Activated T-cell treated with anti-CD3 and anti-CD28 coated beads for 1 hour (primary cell): Measurements from ENCODE around the gene DCXR.

ENCODE experiments used
- DNase-seq: peaks from one replicate; pipeline ENCODE4 v3.0.0-alpha.2; 2020; ENCODE audit warnings: low read depth

DCXR gene

GRCh38 chr17:82010575-82011525, 26.6 kb downstream of the DCXR start:
- no peak for DNase-seq

- no peak for DNase-seq
Measured at GRCh38 chr17:82009413-82009812, 28.1 kb downstream of the DCXR start.

GRCh38 chr17:82008941-82009405, 28.5 kb downstream of the DCXR start:
- no peak for DNase-seq

GRCh38 chr17:82008258-82008940, 29.1 kb downstream of the DCXR start:
- DNase-seq: no peak

GRCh38 chr17:82007495-82008257, 29.8 kb downstream of the DCXR start:
- DNase-seq: no peak

GRCh38 chr17:82007228-82007494, 30.3 kb downstream of the DCXR start:
- no peak for DNase-seq

- DNase-seq: no peak
Measured at GRCh38 chr17:82006468-82007227, 30.8 kb downstream of the DCXR start.

GRCh38 chr17:82005701-82006348, 31.7 kb downstream of the DCXR start:
- DNase-seq: no peak

- no peak for DNase-seq
Measured at GRCh38 chr17:82004517-82005455, 32.7 kb downstream of the DCXR start.

GRCh38 chr17:82003411-82004381, 33.8 kb downstream of the DCXR start:
- DNase-seq: no peak

GRCh38 chr17:82001571-82002056, 35.9 kb downstream of the DCXR start:
- no peak for DNase-seq

- DNase-seq: no peak
Measured at GRCh38 chr17:82000803-82001570, 36.5 kb downstream of the DCXR start.

GRCh38 chr17:81999976-82000802, 37.3 kb downstream of the DCXR start:
- no peak for DNase-seq

- no peak for DNase-seq
Measured at GRCh38 chr17:81999587-81999975, 37.9 kb downstream of the DCXR start.

GRCh38 chr17:81998691-81999438, 38.6 kb downstream of the DCXR start:
- no peak for DNase-seq

- DNase-seq: no peak
Measured at GRCh38 chr17:81998212-81998611, 39.3 kb downstream of the DCXR start.
